ENCODE data around the gene ASTL.

The ASTL gene

GRCh38 chr2:96105994-96106715 lies 32.1 kb downstream of the ASTL start:
- CTCF ChIA-PET: interaction anchor here (1.5 to 2.6 kb wide), 2 partner anchors 11 kb away, joined by 3 to 13 read pairs; no protein-coding TSS in a partner anchor
- no peaks in the 10 kb centered on the region for H3K27me3 ChIP-seq (replicated peaks in 2 of 5; ENCODE audit: control insufficient read depth in 4 of 5, insufficient read depth in 5 of 5, low read length in 4 of 5)
- peaks cover 0 to 6% (median 3%) of the 10 kb centered on the region in 4 experiments for H3K4me1 ChIP-seq (ENCODE audit: control extremely low read depth in 1 of 4, control insufficient read depth in 4 of 4, insufficient read depth in 4 of 4, low read length in 3 of 4)
- WGBS (ENCODE audit: insufficient coverage): 100% methylated on average over 5 of the region's 8 CpGs
- no peak for DNase-seq
- H3K9me3 ChIP-seq (ENCODE audit: control extremely low read depth in 1 of 5, control insufficient read depth in 4 of 5, insufficient read depth in 2 of 5, low read depth in 1 of 5, low read length in 4 of 5): peaks cover 0 to 12% (median 10%) of the 10 kb centered on the region in 5 experiments
- POLR2A ChIA-PET: no interaction called here
- H3K36me3 ChIP-seq (ENCODE audit: control insufficient read depth in 4 of 4, insufficient read depth in 4 of 4, low read length in 3 of 4): no peaks in the 10 kb centered on the region
- H3K27ac ChIP-seq (ENCODE audit: insufficient read depth in 1 of 2, low read depth in 1 of 2, low read length in 2 of 2, poor library complexity in 1 of 2, severe bottlenecking in 2 of 2): no peak overlapping the region
- no peak overlapping the region for H3K4me3 ChIP-seq (ENCODE audit: control insufficient read depth in 1 of 7, extremely low read depth in 1 of 7, insufficient read depth in 4 of 7, low read depth in 2 of 7, low read length in 6 of 7)

DNA sequence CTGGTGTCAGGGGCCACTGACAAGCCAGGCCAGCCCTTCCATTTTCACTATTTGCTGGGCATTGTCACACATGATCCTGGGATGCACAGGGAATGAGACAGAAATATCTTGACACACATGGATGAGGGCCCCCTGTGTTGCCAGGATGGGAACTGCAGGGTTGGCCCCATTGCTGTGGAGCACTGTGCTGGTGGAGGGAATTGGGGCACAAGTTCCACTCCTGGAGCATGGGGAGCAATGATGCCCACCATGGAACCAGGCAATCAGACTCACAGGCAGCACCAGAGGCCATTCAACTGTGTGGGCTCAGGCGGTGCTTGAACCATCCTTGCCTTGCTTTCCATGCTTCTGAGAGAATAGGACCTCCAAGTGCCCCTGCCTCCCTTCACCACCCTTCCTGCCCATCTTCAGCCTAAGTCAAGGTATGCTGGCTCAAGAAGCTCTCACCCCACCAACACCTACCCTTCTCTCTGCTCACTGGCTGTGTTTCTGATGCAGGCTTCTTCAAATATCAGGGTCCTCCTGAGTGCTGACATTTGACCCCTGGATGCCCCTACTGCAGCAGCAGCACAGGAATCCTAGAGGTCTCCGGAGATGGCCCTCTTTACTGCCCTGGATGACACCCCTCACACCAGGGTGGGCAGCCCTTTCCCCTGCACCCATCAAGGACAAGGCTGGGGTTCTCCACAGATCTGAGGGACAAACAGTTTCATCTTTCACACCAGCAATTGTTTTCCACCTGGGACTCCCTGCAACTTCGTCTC lies 33.0 kb downstream of the ASTL start:
- CTCF ChIA-PET: interaction anchor here (1.5 kb wide), 1 partner anchor 11 kb away, joined by 3 read pairs; no protein-coding TSS in a partner anchor
- Histone ChIP-seq H3K27ac (ENCODE audit: insufficient read depth in 1 of 2, low read depth in 1 of 2, low read length in 2 of 2, poor library complexity in 1 of 2, severe bottlenecking in 2 of 2) (no peak overlapping the region), H3K27me3 (replicated peaks in 2 of 5; ENCODE audit: control insufficient read depth in 4 of 5, insufficient read depth in 5 of 5, low read length in 4 of 5) (no peaks in the 10 kb centered on the region), H3K36me3 (ENCODE audit: control insufficient read depth in 4 of 4, insufficient read depth in 4 of 4, low read length in 3 of 4) (no peaks in the 10 kb centered on the region), H3K9me3 (ENCODE audit: control extremely low read depth in 1 of 5, control insufficient read depth in 4 of 5, insufficient read depth in 2 of 5, low read depth in 1 of 5, low read length in 4 of 5) (peaks cover 0 to 12% (median 10%) of the 10 kb centered on the region in 5 experiments), H3K4me3 (ENCODE audit: control insufficient read depth in 1 of 7, extremely low read depth in 1 of 7, insufficient read depth in 4 of 7, low read depth in 2 of 7, low read length in 6 of 7) (no peak overlapping the region), H3K4me1 (ENCODE audit: control extremely low read depth in 1 of 4, control insufficient read depth in 4 of 4, insufficient read depth in 4 of 4, low read length in 3 of 4) (peaks cover 0 to 6% (median 3%) of the 10 kb centered on the region in 4 experiments)
- 96% methylated on average over 3 of the region's 3 CpGs for WGBS (ENCODE audit: insufficient coverage)
- POLR2A ChIA-PET: no interaction called here
- no peak for DNase-seq

GRCh38 chr2:96104487-96104861 lies 33.8 kb downstream of the ASTL start:
- ChIA-PET POLR2A (no interaction called here), CTCF (no interaction called here)
- 90% methylated on average over 6 of the region's 6 CpGs for WGBS (ENCODE audit: insufficient coverage)
- Histone ChIP-seq H3K4me3 (ENCODE audit: control insufficient read depth in 1 of 7, extremely low read depth in 1 of 7, insufficient read depth in 4 of 7, low read depth in 2 of 7, low read length in 6 of 7) (no peak overlapping the region), H3K27ac (ENCODE audit: insufficient read depth in 1 of 2, low read depth in 1 of 2, low read length in 2 of 2, poor library complexity in 1 of 2, severe bottlenecking in 2 of 2) (no peak overlapping the region), H3K36me3 (ENCODE audit: control insufficient read depth in 4 of 4, insufficient read depth in 4 of 4, low read length in 3 of 4) (no peaks in the 10 kb centered on the region), H3K4me1 (ENCODE audit: control extremely low read depth in 1 of 4, control insufficient read depth in 4 of 4, insufficient read depth in 4 of 4, low read length in 3 of 4) (peaks cover 0 to 9% (median 3%) of the 10 kb centered on the region in 4 experiments), H3K9me3 (ENCODE audit: control extremely low read depth in 1 of 5, control insufficient read depth in 4 of 5, insufficient read depth in 2 of 5, low read depth in 1 of 5, low read length in 4 of 5) (peaks cover 0 to 12% (median 10%) of the 10 kb centered on the region in 5 experiments), H3K27me3 (replicated peaks in 2 of 5; ENCODE audit: control insufficient read depth in 4 of 5, insufficient read depth in 5 of 5, low read length in 4 of 5) (no peaks in the 10 kb centered on the region)
- DNase-seq: no peak

DNA sequence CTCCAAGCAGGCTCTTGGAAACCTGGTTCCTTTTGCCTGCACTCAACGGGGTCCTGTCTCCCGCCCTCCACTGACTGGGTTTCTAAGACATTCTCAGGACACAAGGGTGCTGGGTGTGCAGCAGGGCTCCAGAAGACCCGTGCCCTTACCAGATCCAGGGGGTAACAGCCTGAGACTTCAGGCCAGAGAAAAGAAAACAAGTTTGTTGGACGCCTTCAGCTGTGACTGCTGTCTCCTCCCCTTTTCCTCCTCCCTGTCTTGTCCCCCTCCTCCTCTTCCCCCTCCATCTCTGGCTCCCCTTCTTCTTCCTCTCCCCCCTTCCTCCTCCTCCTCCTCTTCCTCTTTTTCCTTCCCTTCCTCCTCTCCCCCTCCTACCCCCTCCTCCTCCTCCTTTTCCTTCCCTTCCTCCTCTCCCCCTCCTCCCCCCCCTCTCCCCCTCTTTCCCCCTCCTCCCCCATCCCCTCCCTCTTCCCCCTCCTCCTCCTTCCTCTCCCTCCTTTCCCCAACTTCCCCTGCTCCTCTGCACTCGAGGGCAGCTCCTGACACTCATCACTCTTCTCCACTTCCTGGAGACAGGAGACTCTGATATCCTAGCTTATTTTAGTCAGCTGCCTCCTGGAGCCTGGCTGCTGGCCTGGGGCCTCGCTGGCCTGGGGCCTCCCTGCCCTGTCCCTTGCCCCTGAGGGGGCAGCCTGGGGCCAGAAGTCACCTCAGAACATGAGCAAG lies 34.4 kb downstream of the ASTL start:
- CTCF ChIA-PET: interaction anchor here (0.9 to 1.0 kb wide), 2 partner anchors 10 to 14 kb away, joined by 3 read pairs; no protein-coding TSS in a partner anchor
- 32% methylated on average over 4 of the region's 6 CpGs for WGBS (ENCODE audit: insufficient coverage)
- peak in 1 of 3 donors; percentile 13 for DNase-seq

GRCh38 chr2:96103187-96103601 lies 35.1 kb downstream of the ASTL start:
- Histone ChIP-seq H3K4me3 (ENCODE audit: control insufficient read depth in 1 of 7, extremely low read depth in 1 of 7, insufficient read depth in 4 of 7, low read depth in 2 of 7, low read length in 6 of 7) (no peak overlapping the region), H3K36me3 (ENCODE audit: control insufficient read depth in 4 of 4, insufficient read depth in 4 of 4, low read length in 3 of 4) (no peaks in the 10 kb centered on the region), H3K9me3 (ENCODE audit: control extremely low read depth in 1 of 5, control insufficient read depth in 4 of 5, insufficient read depth in 2 of 5, low read depth in 1 of 5, low read length in 4 of 5) (peaks cover 0 to 12% (median 10%) of the 10 kb centered on the region in 5 experiments), H3K27me3 (replicated peaks in 2 of 5; ENCODE audit: control insufficient read depth in 4 of 5, insufficient read depth in 5 of 5, low read length in 4 of 5) (no peaks in the 10 kb centered on the region), H3K4me1 (ENCODE audit: control extremely low read depth in 1 of 4, control insufficient read depth in 4 of 4, insufficient read depth in 4 of 4, low read length in 3 of 4) (peaks cover 0 to 6% (median 3%) of the 10 kb centered on the region in 4 experiments), H3K27ac (ENCODE audit: insufficient read depth in 1 of 2, low read depth in 1 of 2, low read length in 2 of 2, poor library complexity in 1 of 2, severe bottlenecking in 2 of 2) (no peak overlapping the region)
- 95% methylated on average over 2 of the region's 8 CpGs for WGBS (ENCODE audit: insufficient coverage)
- CTCF ChIA-PET: interaction anchor here (0.7 to 1.1 kb wide), 5 partner anchors 10 to 30 kb away, joined by 3 read pairs; partner anchors contain the start of gene ADRA2B
- POLR2A ChIA-PET: no interaction called here
- DNase-seq: no peak

More for the DNA sequence above, 34.4 kb downstream of the ASTL start:
- H3K36me3 ChIP-seq (ENCODE audit: control insufficient read depth in 4 of 4, insufficient read depth in 4 of 4, low read length in 3 of 4): no peaks in the 10 kb centered on the region
- POLR2A ChIA-PET: no interaction called here
- no peaks in the 10 kb centered on the region for H3K27me3 ChIP-seq (replicated peaks in 2 of 5; ENCODE audit: control insufficient read depth in 4 of 5, insufficient read depth in 5 of 5, low read length in 4 of 5)
- peaks cover 0 to 9% (median 3%) of the 10 kb centered on the region in 4 experiments for H3K4me1 ChIP-seq (ENCODE audit: control extremely low read depth in 1 of 4, control insufficient read depth in 4 of 4, insufficient read depth in 4 of 4, low read length in 3 of 4)
- no peak overlapping the region for H3K27ac ChIP-seq (ENCODE audit: insufficient read depth in 1 of 2, low read depth in 1 of 2, low read length in 2 of 2, poor library complexity in 1 of 2, severe bottlenecking in 2 of 2)
- H3K4me3 ChIP-seq (ENCODE audit: control insufficient read depth in 1 of 7, extremely low read depth in 1 of 7, insufficient read depth in 4 of 7, low read depth in 2 of 7, low read length in 6 of 7): no peak overlapping the region
- peaks cover 0 to 12% (median 10%) of the 10 kb centered on the region in 5 experiments for H3K9me3 ChIP-seq (ENCODE audit: control extremely low read depth in 1 of 5, control insufficient read depth in 4 of 5, insufficient read depth in 2 of 5, low read depth in 1 of 5, low read length in 4 of 5)

DNA sequence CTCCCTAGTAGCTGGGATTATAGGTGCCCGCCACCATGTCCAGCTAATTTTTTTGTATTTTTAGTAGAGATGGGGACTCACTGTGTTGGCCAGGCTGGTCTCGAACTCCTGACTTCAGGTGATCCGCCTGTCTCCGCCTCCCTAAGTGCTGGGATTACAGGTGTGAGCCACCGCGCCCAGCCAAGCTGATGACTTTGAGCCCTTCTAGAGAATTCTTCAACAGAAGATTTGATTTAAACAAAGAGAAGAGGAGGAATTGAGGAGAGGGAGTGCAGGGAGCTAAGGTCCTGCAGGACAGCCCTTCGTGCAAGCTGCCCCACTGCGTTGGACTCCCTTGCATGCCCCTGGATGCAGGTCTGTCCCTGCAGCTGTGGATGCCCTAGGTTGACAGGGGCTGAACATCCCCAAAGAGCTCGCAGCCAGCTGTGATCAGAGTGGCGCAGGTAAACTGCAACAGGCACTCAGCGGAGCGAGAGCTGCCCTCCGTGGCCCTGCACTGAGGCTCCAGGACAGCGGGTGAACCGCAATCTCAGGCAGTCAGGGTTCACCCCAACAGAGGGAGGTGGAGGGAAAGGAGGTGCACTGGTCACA lies 35.6 kb downstream of the ASTL start:
- Histone ChIP-seq H3K4me1 (ENCODE audit: control extremely low read depth in 1 of 4, control insufficient read depth in 4 of 4, insufficient read depth in 4 of 4, low read length in 3 of 4) (peaks cover 0 to 6% (median 1%) of the 10 kb centered on the region in 4 experiments), H3K36me3 (ENCODE audit: control insufficient read depth in 4 of 4, insufficient read depth in 4 of 4, low read length in 3 of 4) (no peaks in the 10 kb centered on the region), H3K9me3 (ENCODE audit: control extremely low read depth in 1 of 5, control insufficient read depth in 4 of 5, insufficient read depth in 2 of 5, low read depth in 1 of 5, low read length in 4 of 5) (peaks cover 0 to 12% (median 10%) of the 10 kb centered on the region in 5 experiments), H3K27me3 (replicated peaks in 2 of 5; ENCODE audit: control insufficient read depth in 4 of 5, insufficient read depth in 5 of 5, low read length in 4 of 5) (no peaks in the 10 kb centered on the region), H3K27ac (ENCODE audit: insufficient read depth in 1 of 2, low read depth in 1 of 2, low read length in 2 of 2, poor library complexity in 1 of 2, severe bottlenecking in 2 of 2) (no peak overlapping the region), H3K4me3 (ENCODE audit: control insufficient read depth in 1 of 7, extremely low read depth in 1 of 7, insufficient read depth in 4 of 7, low read depth in 2 of 7, low read length in 6 of 7) (no peak overlapping the region)
- ChIA-PET CTCF (interaction anchor here (0.7 to 1.2 kb wide), 5 partner anchors 11 to 30 kb away, joined by 3 read pairs; partner anchors contain the start of gene ADRA2B), POLR2A (no interaction called here)
- DNase-seq: no peak
- over 99% methylated on average over 14 of the region's 15 CpGs for WGBS (ENCODE audit: insufficient coverage)
